H9 (cell line): ENCODE data around the gene TMBIM1. TPM values are rescaled to one million over a fixed set of nuclear protein-coding genes. Genes with fewer than 3 reads are reported as not detected.

Source experiments
- DNase-seq: peaks from one replicate; pipeline ENCODE4 v3.0.0-alpha.2; 2017
- H2AFZ ChIP-seq: one replicate; pipeline ENCODE4 v1.6.1; 2013; ENCODE audit warnings: mild to moderate bottlenecking, low read length, control low read depth, moderate library complexity
- H2AK5ac ChIP-seq: 2 replicates; pipeline ENCODE4 v1.6.1; 2013; ENCODE audit warnings: low read length, control low read depth, mixed read lengths; ENCODE audit not compliant: insufficient read length
- H2BK120ac ChIP-seq: one replicate; pipeline ENCODE4 v1.6.1; 2013; ENCODE audit warnings: low read depth, mild to moderate bottlenecking, low read length, control low read depth, inconsistent platforms; ENCODE audit not compliant: poor library complexity, severe bottlenecking
- H2BK12ac ChIP-seq: 2 replicates; pipeline ENCODE4 v1.6.1; 2013; ENCODE audit warnings: low read length, control low read depth, mixed read lengths, low read depth; ENCODE audit not compliant: insufficient read length
- H2BK15ac ChIP-seq: 2 replicates; pipeline ENCODE4 v1.6.1; 2013; ENCODE audit warnings: low read depth, low read length, control low read depth
- H2BK20ac ChIP-seq: one replicate; pipeline ENCODE4 v1.6.1; 2013; ENCODE audit warnings: low read depth, mild to moderate bottlenecking, low read length, control low read depth, inconsistent platforms; ENCODE audit not compliant: poor library complexity, severe bottlenecking
- H2BK5ac ChIP-seq: 2 replicates; pipeline ENCODE4 v1.6.1; 2013; ENCODE audit warnings: low read length, control low read depth, mixed read lengths; ENCODE audit not compliant: insufficient read length
- H3K14ac ChIP-seq: 2 replicates; pipeline ENCODE4 v1.6.1; 2013; ENCODE audit warnings: low read length, control low read depth; ENCODE audit not compliant: insufficient read depth
- H3K18ac ChIP-seq: 2 replicates; pipeline ENCODE4 v1.6.1; 2013; ENCODE audit warnings: low read depth, mild to moderate bottlenecking, mixed read lengths, low read length, control low read depth; ENCODE audit not compliant: insufficient read length
- H3K23ac ChIP-seq: 2 replicates; pipeline ENCODE4 v1.6.1; 2013; ENCODE audit warnings: low read length, control low read depth, mixed read lengths, low read depth; ENCODE audit not compliant: insufficient read length
- H3K23me2 ChIP-seq: 2 replicates; pipeline ENCODE4 v1.6.1; 2013; ENCODE audit warnings: low read depth, mild to moderate bottlenecking, mixed read lengths, low read length, control low read depth; ENCODE audit not compliant: insufficient read length, poor library complexity, severe bottlenecking
- H3K27ac ChIP-seq: 2 replicates; pipeline ENCODE4 v1.5.1; 2013; ENCODE audit warnings: low read length, control low read depth, mixed read lengths, low read depth; ENCODE audit not compliant: insufficient read length
- H3K27me3 ChIP-seq: 2 replicates; pipeline ENCODE4 v1.6.1; 2013; ENCODE audit warnings: low read length, control low read depth, inconsistent platforms; ENCODE audit not compliant: insufficient read depth
- H3K4ac ChIP-seq: 2 replicates; pipeline ENCODE4 v1.6.1; 2013; ENCODE audit warnings: low read depth, mild to moderate bottlenecking, control low read depth, inconsistent platforms, low read length, moderate library complexity
- H3K4me1 ChIP-seq: 2 replicates; pipeline ENCODE4 v1.6.1; 2013; ENCODE audit warnings: low read length, control low read depth, inconsistent platforms; ENCODE audit not compliant: insufficient read depth
- H3K4me2 ChIP-seq: 2 replicates; pipeline ENCODE4 v1.6.1; 2013; ENCODE audit warnings: low read length, control low read depth, mixed read lengths; ENCODE audit not compliant: insufficient read length, insufficient read depth
- H3K56ac ChIP-seq: 2 replicates; pipeline ENCODE4 v1.6.1; 2013; ENCODE audit warnings: low read depth, mild to moderate bottlenecking, mixed read lengths, low read length, control low read depth; ENCODE audit not compliant: insufficient read length
- H3K79me1 ChIP-seq: 2 replicates; pipeline ENCODE4 v1.6.1; 2013; ENCODE audit warnings: low read depth, mild to moderate bottlenecking, moderate library complexity, low read length, control low read depth, inconsistent platforms; ENCODE audit not compliant: insufficient read depth, poor library complexity, severe bottlenecking
- H3K79me2 ChIP-seq: 2 replicates; pipeline ENCODE4 v1.6.1; 2013; ENCODE audit warnings: low read length, control low read depth, inconsistent platforms; ENCODE audit not compliant: insufficient read depth
- H3K9ac ChIP-seq: 2 replicates; pipeline ENCODE4 v1.6.1; 2013; ENCODE audit warnings: low read length, control low read depth, mixed read lengths; ENCODE audit not compliant: insufficient read length; ENCODE audit errors: extremely low read depth
- H3K9me3 ChIP-seq: one replicate; pipeline ENCODE4 v1.6.1; 2013; ENCODE audit warnings: low read depth, low read length, inconsistent platforms; ENCODE audit not compliant: control insufficient read depth
- H3T11ph ChIP-seq: one replicate; pipeline ENCODE4 v1.6.1; 2013; ENCODE audit warnings: mild to moderate bottlenecking, low read length, control low read depth, inconsistent platforms
- H4K20me1 ChIP-seq: one replicate; pipeline ENCODE4 v1.6.1; 2013; ENCODE audit not compliant: control insufficient read depth, insufficient read length, insufficient read depth
- H4K5ac ChIP-seq: 2 replicates; pipeline ENCODE4 v1.6.1; 2013; ENCODE audit warnings: low read depth, mild to moderate bottlenecking, mixed read lengths, low read length, control low read depth; ENCODE audit not compliant: insufficient read length
- H4K8ac ChIP-seq: replicated peaks from 2 replicates; pipeline ENCODE4 v1.6.1; 2013; ENCODE audit warnings: low read length, control low read depth, mixed read lengths, low read depth; ENCODE audit not compliant: insufficient read length
- H4K91ac ChIP-seq: 2 replicates; pipeline ENCODE4 v1.6.1; 2013; ENCODE audit warnings: low read depth, mild to moderate bottlenecking, moderate library complexity, mixed read lengths, low read length, control low read depth; ENCODE audit not compliant: insufficient read length
- H3K27ac Mint-ChIP-seq, 3 experiments: 2 replicates in 2 of 3; 3 replicates in 1 of 3; pipeline ENCODE4 v1.8.0; 2020 to 2021; ENCODE audit warnings: mixed read lengths in 3 of 3, mild to moderate bottlenecking in 1 of 3, moderate library complexity in 1 of 3
- H3K27me3 Mint-ChIP-seq: 2 replicates; pipeline ENCODE4 v1.8.0; 2021; ENCODE audit warnings: low read depth, mild to moderate bottlenecking, moderate library complexity, mixed read lengths
- H3K36me3 Mint-ChIP-seq, 3 experiments: 2 replicates in 2 of 3; 3 replicates in 1 of 3; pipeline ENCODE4 v1.8.0; 2020 to 2021; ENCODE audit warnings: low read depth in 3 of 3, mixed read lengths in 3 of 3; ENCODE audit not compliant: insufficient read depth in 1 of 3
- H3K4me1 Mint-ChIP-seq, 2 experiments: 2 replicates each; pipeline ENCODE4 v1.8.0; 2020; ENCODE audit warnings: mixed read lengths in 2 of 2
- H3K4me3 Mint-ChIP-seq, 2 experiments: 2 replicates in 1 of 2; 3 replicates in 1 of 2; pipeline ENCODE4 v1.8.0; 2020 to 2021; ENCODE audit warnings: mild to moderate bottlenecking in 2 of 2, mixed read lengths in 2 of 2, moderate library complexity in 1 of 2
- H3K9me3 Mint-ChIP-seq, 2 experiments: 2 replicates in 1 of 2; 3 replicates in 1 of 2; pipeline ENCODE4 v1.8.0; 2020; ENCODE audit warnings: mild to moderate bottlenecking in 2 of 2, mixed read lengths in 2 of 2, moderate library complexity in 1 of 2
- CTCF ChIP-seq: fragments of 200-600 bp; sonication (generic); conservative IDR thresholded peaks from 3 replicates; pipeline ENCODE4 v1.8.0; 2021; ENCODE audit warnings: antibody characterized with exemption, mild to moderate bottlenecking
- WGBS: extraction: QIAGEN DNeasy Blood & Tissue Kit; methylation state at CpG from one replicate; pipeline ENCODE4 v1.1.7; 2013; ENCODE audit warnings: missing lambda C conversion rate, low lambda C conversion rate, mixed read lengths; ENCODE audit not compliant: insufficient read length; ENCODE audit errors: extremely low coverage; 5-methylcytosine and 5-hydroxymethylcytosine counted together
- total RNA-seq: library from RNA; stranded (reverse); gene quantifications from 2 replicates; pipeline ENCODE4 v1.2.1, GENCODE V29; 2021

The TMBIM1 gene
- total RNA-seq, 1 experiment from 2014 or later = 17.4 TPM

GRCh38 chr2:218317303-218317630, 25.0 kb upstream of the TMBIM1 start:
- no peak overlapping the region for H3K27ac ChIP-seq

More at GRCh38 chr2:218317303-218317630, 25.0 kb upstream of the TMBIM1 start:
- H3K9me3 ChIP-seq = no peaks in the 10 kb centered on the region
- no peak overlapping the region for H2BK12ac ChIP-seq
- no peak overlapping the region for H3K14ac ChIP-seq
- no peaks in the 10 kb centered on the region for H4K20me1 ChIP-seq
- H3T11ph ChIP-seq = no peak overlapping the region
- TF ChIP-seq CTCF = no peak
- Mint-ChIP-seq H3K4me3 (no peak overlapping the region), H3K27me3 (no peaks in the 10 kb centered on the region; the same call in 1 of the 2 replicates), H3K27ac (no peak overlapping the region), H3K4me1 (peaks cover 7 to 9% of the 10 kb centered on the region in 2 experiments), H3K36me3 (no peaks in the 10 kb centered on the region), H3K9me3 (no peaks in the 10 kb centered on the region)
- H3K56ac ChIP-seq = no peak overlapping the region
- 0 out of 2 replicates have a peak, but pooled peaks cover 1% of the 10 kb centered on the region for H3K4me1 ChIP-seq
- H4K91ac ChIP-seq = no peak overlapping the region
- H3K9ac ChIP-seq = no peak overlapping the region
- no peak overlapping the region for H2AFZ ChIP-seq
- no peak overlapping the region for H4K5ac ChIP-seq
- no peak overlapping the region for H2AK5ac ChIP-seq
- no peaks in the 10 kb centered on the region for H3K79me1 ChIP-seq
- no peak overlapping the region for H2BK5ac ChIP-seq
- no peak overlapping the region for H3K18ac ChIP-seq
- no peak overlapping the region for H2BK20ac ChIP-seq
- H2BK120ac ChIP-seq = no peak overlapping the region
- no CpG with 5 or more reads among the region's 1 CpG for WGBS
- no peak overlapping the region; the same call in 1 of the 2 replicates for H2BK15ac ChIP-seq
- no peaks in the 10 kb centered on the region for H3K23me2 ChIP-seq
- no peak overlapping the region for H3K4ac ChIP-seq
- H3K4me2 ChIP-seq = no peak overlapping the region
- H3K23ac ChIP-seq = no peak overlapping the region
- DNase-seq = no peak
- H3K27me3 ChIP-seq = no peaks in the 10 kb centered on the region
- H3K79me2 ChIP-seq = no peaks in the 10 kb centered on the region
- no peak overlapping the region for H4K8ac ChIP-seq
